WERI-Rb-1 (cell line): ENCODE results near the gene ARL4C.
A peak's percentile ranks its signal among the peaks of the same experiment; 100 is the strongest.

Source experiments
- DNase-seq: peaks from one replicate; pipeline ENCODE4 v3.0.0-alpha.2; 2020
- H3K27ac ChIP-seq: fragments of 250-450 bp; sonication (Bioruptor Pico); 2 replicates; pipeline ENCODE4 v1.5.1; 2020; ENCODE audit warnings: mild to moderate bottlenecking, moderate library complexity
- H3K27me3 ChIP-seq: fragments of 250-450 bp; sonication (Bioruptor Pico); 2 replicates; pipeline ENCODE4 v1.5.1; 2021; ENCODE audit warnings: mild to moderate bottlenecking, low read depth, moderate library complexity; ENCODE audit not compliant: insufficient read depth, severe bottlenecking
- H3K36me3 ChIP-seq: fragments of 250-450 bp; sonication (Bioruptor Pico); 2 replicates; pipeline ENCODE4 v1.5.1; 2020; ENCODE audit warnings: mild to moderate bottlenecking, moderate library complexity
- H3K4me3 ChIP-seq: 2 replicates; pipeline ENCODE4 v1.5.1; 2011; ENCODE audit warnings: low read depth, mild to moderate bottlenecking, control low read depth, low read length
- H3K9me3 ChIP-seq: fragments of 250-450 bp; sonication (Bioruptor Pico); 2 replicates; pipeline ENCODE4 v1.5.1; 2021; ENCODE audit warnings: mild to moderate bottlenecking, moderate library complexity; ENCODE audit not compliant: severe bottlenecking
- CTCF ChIP-seq: IDR thresholded peaks from 2 replicates; pipeline ENCODE4 v1.5.1; 2011; ENCODE audit warnings: low read depth, mild to moderate bottlenecking, control low read depth, inconsistent platforms, low read length

Gene ARL4C

GRCh38 chr2:234476766-234477165 is 20.1 kb downstream of the ARL4C start:
- Histone ChIP-seq H3K9me3 (peaks cover 3% of the 10 kb centered on the region), H3K27ac (no peak overlapping the region), H3K36me3 (no peaks in the 10 kb centered on the region), H3K27me3 (no peaks in the 10 kb centered on the region), H3K4me3 (no peak overlapping the region)
- peak; percentile 24; the same call in 1 of the 2 replicates for TF ChIP-seq CTCF
- no peak for DNase-seq

GRCh38 chr2:234474654-234475053 is 22.2 kb downstream of the ARL4C start:
- no peak overlapping the region for H3K4me3 ChIP-seq
- no peaks in the 10 kb centered on the region for H3K27me3 ChIP-seq
- no peak for TF ChIP-seq CTCF
- no peak for DNase-seq
- no peak overlapping the region for H3K27ac ChIP-seq
- H3K36me3 ChIP-seq: no peaks in the 10 kb centered on the region
- H3K9me3 ChIP-seq: peaks cover 3% of the 10 kb centered on the region

GRCh38 chr2:234472155-234472554 is 24.7 kb downstream of the ARL4C start:
- Histone ChIP-seq H3K9me3 (peaks cover 3% of the 10 kb centered on the region), H3K36me3 (no peaks in the 10 kb centered on the region), H3K4me3 (no peak overlapping the region), H3K27me3 (no peaks in the 10 kb centered on the region), H3K27ac (no peak overlapping the region)
- no peak for TF ChIP-seq CTCF
- DNase-seq: no peak

- DNase-seq: no peak
- no peak for TF ChIP-seq CTCF
- no peak overlapping the region for H3K4me3 ChIP-seq
- H3K36me3 ChIP-seq: no peaks in the 10 kb centered on the region
- H3K27ac ChIP-seq: no peak overlapping the region
- peaks cover 3% of the 10 kb centered on the region for H3K9me3 ChIP-seq
- no peaks in the 10 kb centered on the region for H3K27me3 ChIP-seq
These were observed 26.9 kb downstream of the ARL4C start for GRCh38 chr2:234469972-234470371.

- no peak for DNase-seq
- Histone ChIP-seq H3K27me3 (no peaks in the 10 kb centered on the region), H3K4me3 (no peak overlapping the region), H3K27ac (no peak overlapping the region), H3K9me3 (peaks cover 3% of the 10 kb centered on the region), H3K36me3 (no peaks in the 10 kb centered on the region)
- TF ChIP-seq CTCF: no peak
These were observed 27.5 kb downstream of the ARL4C start for GRCh38 chr2:234469251-234469845.

- DNase-seq: no peak
- H3K27ac ChIP-seq: no peak overlapping the region
- no peak for TF ChIP-seq CTCF
- no peaks in the 10 kb centered on the region for H3K27me3 ChIP-seq
- H3K9me3 ChIP-seq: peaks cover 3% of the 10 kb centered on the region
- no peak overlapping the region for H3K4me3 ChIP-seq
- H3K36me3 ChIP-seq: no peaks in the 10 kb centered on the region
These were observed 28.4 kb downstream of the ARL4C start for GRCh38 chr2:234468503-234468902.
